Measurements from ENCODE around the gene PLA2G2F.

The PLA2G2F gene

DNA sequence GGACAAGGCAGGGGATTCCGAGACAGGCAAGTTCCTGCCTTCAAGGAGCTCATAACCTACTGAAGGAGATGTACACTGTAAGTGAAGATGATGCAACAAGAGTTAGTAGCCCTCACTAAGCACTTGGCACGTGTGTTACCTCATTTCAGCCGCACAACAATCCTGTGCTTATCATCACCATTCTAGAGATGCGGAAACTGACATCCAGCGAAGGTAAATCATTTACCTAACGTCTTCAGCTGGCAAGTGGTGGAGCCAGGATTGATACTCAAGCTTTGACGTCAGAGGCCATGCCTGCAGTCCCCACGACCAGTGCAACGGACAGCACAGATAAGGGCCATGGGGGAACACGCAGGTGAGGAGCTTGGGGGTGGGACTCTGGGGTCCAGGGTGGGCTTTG lies 43.9 kb downstream of the PLA2G2F start:
- in situ Hi-C loops (cut with HindIII; ENCODE audit: low sequenced_read_pairs) = no loop called here

DNA sequence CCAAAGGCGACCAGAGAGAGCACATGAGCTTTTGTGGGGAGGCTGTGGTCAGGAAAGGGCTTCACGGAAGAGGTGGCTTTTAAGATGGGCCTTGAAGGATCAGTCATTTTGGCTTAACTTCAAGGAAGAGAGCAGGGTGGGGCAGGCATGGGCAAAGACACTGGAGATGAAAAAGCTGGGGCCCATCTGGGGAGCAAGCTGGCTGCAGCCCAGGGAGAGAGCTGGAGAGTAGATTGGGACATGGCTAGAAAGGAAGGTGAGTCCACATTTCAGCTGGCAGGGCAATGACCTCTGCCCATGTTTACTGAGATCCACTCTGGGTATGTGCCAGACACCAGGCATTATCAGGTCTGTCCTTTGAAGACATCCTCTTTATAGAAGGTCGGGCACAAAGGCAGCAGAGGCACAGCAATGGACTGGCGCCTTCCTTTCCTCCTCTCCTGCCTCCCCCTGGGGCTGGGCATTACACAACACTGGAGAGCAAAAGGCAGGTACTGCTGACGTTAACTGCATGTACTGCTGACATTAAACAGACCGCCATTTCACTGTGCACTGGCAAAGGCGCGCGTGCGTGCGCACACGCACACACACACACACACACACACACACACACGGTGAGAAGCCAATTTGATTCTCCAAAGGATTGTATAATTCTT lies 44.6 kb downstream of the PLA2G2F start:
- no peak for DNase-seq (ENCODE audit: low read depth)
- H3K4me3 ChIP-seq (ENCODE audit: low read depth, low read length) = no peak overlapping the region
- in situ Hi-C loops (cut with HindIII; ENCODE audit: low sequenced_read_pairs) = no loop called here
- TF ChIP-seq CTCF (IDR thresholded peaks at IDR 0.05; ENCODE audit: low read depth, low read length, missing control alignments) = no peak

More for the DNA sequence above, 43.9 kb downstream of the PLA2G2F start:
- H3K4me3 ChIP-seq (ENCODE audit: low read depth, low read length) = no peak overlapping the region
- no peak for TF ChIP-seq CTCF (IDR thresholded peaks at IDR 0.05; ENCODE audit: low read depth, low read length, missing control alignments)
- DNase-seq (ENCODE audit: low read depth) = no peak

GRCh38 chr1:20184481-20184900 lies 45.4 kb downstream of the PLA2G2F start:
- TF ChIP-seq CTCF (IDR thresholded peaks at IDR 0.05; ENCODE audit: low read depth, low read length, missing control alignments) = no peak
- no peak overlapping the region for H3K4me3 ChIP-seq (ENCODE audit: low read depth, low read length)
- in situ Hi-C loops (cut with HindIII; ENCODE audit: low sequenced_read_pairs) = no loop called here
- DNase-seq (ENCODE audit: low read depth) = no peak

GRCh38 chr1:20184997-20185833 lies 46.1 kb downstream of the PLA2G2F start:
- in situ Hi-C loops (cut with HindIII; ENCODE audit: low sequenced_read_pairs) = no loop called here
- DNase-seq (ENCODE audit: low read depth) = no peak
- H3K4me3 ChIP-seq (ENCODE audit: low read depth, low read length) = no peak overlapping the region
- no peak for TF ChIP-seq CTCF (IDR thresholded peaks at IDR 0.05; ENCODE audit: low read depth, low read length, missing control alignments)

DNA sequence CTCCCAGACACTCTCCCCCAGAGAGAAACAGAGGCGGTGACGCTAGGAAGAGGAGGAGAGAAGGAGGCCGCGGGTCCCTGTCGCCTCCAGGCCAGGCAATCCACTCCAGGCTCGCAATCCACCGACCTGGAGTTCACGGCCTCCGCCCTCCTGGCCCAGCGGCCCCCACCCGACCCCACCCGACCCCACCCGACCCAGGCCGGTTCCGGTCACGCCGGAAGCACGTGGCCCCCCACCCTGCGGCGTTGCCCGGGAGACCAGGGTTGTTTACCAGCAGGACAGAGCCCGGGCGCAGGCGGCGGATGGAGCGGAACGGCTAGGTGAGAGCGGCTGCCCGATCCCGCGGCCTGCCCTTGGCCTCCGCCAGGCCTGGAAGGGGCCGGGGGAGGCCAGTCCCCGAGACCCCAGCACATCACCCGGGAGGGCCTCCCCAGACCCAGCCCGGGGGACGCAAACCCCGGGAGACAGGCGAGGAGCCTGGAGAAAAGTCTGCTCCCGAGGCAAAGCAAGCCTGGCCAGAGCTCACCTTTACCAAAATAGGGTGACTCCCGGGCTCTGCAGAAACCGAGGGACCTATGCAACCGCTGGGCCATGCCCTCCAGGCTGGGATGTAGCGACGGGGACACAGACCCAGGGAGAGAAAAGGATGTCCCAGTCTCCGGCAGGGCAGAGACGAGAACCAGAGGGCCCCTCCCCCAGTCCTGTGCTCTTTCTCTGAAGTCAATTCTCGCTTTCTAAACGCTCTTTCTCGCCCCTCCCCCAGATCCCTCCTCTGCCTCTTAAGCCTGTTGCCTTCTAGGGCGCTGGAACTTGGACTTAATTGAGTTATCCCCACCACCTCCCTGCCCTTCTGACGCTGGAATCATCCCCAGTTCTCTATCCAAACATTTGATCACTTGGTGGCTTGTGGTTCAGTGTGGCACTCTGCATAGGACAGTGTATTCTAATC lies 47.0 kb downstream of the PLA2G2F start, which contains the start of the genes PLA2G2C and UBXN10:
TSS of gene PLA2G2C (minus strand) at position 685 of the 949 bp plus-strand sequence. CDS start 9,155 bp downstream, outside the sequence.
TSS of gene UBXN10 (plus strand) at position 263 of the 949 bp plus-strand sequence. CDS start 4,466 bp downstream, outside the sequence.
- no peak for DNase-seq (ENCODE audit: low read depth)
- in situ Hi-C loops (cut with HindIII; ENCODE audit: low sequenced_read_pairs) = no loop called here
- H3K4me3 ChIP-seq (ENCODE audit: low read depth, low read length) = peak within 1 kb of the TSS; percentile 24
- TF ChIP-seq CTCF (IDR thresholded peaks at IDR 0.05; ENCODE audit: low read depth, low read length, missing control alignments) = no peak
